GM18526 (cell line): ENCODE results near the gene PRKACB.

ENCODE experiments used
- POLR2A ChIP-seq: IDR thresholded peaks from 3 replicates; pipeline ENCODE4 v1.6.1; 2011; ENCODE audit not compliant: insufficient read length; ENCODE audit errors: extremely low read depth

PRKACB gene

GRCh38 chr1:84143796-84144565, at the start of gene PRKACB:
Gene PRKACB, plus strand, starts transcription at chr1:84144271. Its CDS starts 91 bp downstream, at chr1:84144362.
- no peak for TF ChIP-seq POLR2A

GRCh38 chr1:84095308-84095707, 48.8 kb upstream of the PRKACB start:
- no peak for TF ChIP-seq POLR2A

GRCh38 chr1:84096176-84096575, 47.9 kb upstream of the PRKACB start:
- TF ChIP-seq POLR2A = no peak

GRCh38 chr1:84101204-84101603, 42.9 kb upstream of the PRKACB start:
- no peak for TF ChIP-seq POLR2A

GRCh38 chr1:84103197-84103992, 40.7 kb upstream of the PRKACB start:
- no peak for TF ChIP-seq POLR2A

GRCh38 chr1:84107955-84108354, 36.1 kb upstream of the PRKACB start:
- TF ChIP-seq POLR2A = no peak

- TF ChIP-seq POLR2A = no peak
Observed at GRCh38 chr1:84108900-84109578, 35.0 kb upstream of the PRKACB start.

GRCh38 chr1:84110629-84111028, 33.4 kb upstream of the PRKACB start:
- no peak for TF ChIP-seq POLR2A

- TF ChIP-seq POLR2A = no peak
Observed at GRCh38 chr1:84116558-84116957, 27.5 kb upstream of the PRKACB start.

GRCh38 chr1:84117868-84118267, 26.2 kb upstream of the PRKACB start:
- TF ChIP-seq POLR2A = no peak

GRCh38 chr1:84121360-84121759, 22.7 kb upstream of the PRKACB start:
- TF ChIP-seq POLR2A = no peak

- TF ChIP-seq POLR2A = no peak
Observed at GRCh38 chr1:84122780-84123382, 21.2 kb upstream of the PRKACB start.

- no peak for TF ChIP-seq POLR2A
Observed at GRCh38 chr1:84133479-84133878, 10.6 kb upstream of the PRKACB start.

- no peak for TF ChIP-seq POLR2A
Observed at GRCh38 chr1:84135341-84135740, 8.7 kb upstream of the PRKACB start.

GRCh38 chr1:84141182-84142003, 2.7 kb upstream of the PRKACB start:
- no peak for TF ChIP-seq POLR2A

- TF ChIP-seq POLR2A = no peak
Observed at GRCh38 chr1:84145068-84145467, 997 bp downstream of the PRKACB start.
